Transverse colon (tissue), 4 donors: ENCODE data around the gene CBL. TPM values are rescaled to one million over a fixed set of nuclear protein-coding genes. Genes with fewer than 3 reads are reported as not detected.

ENCODE experiments used
- DNase-seq: peaks from one replicate; pipeline ENCODE4 v3.0.0-alpha.2; 2019
- H3K27ac ChIP-seq, 4 donors: fragments of 200-600 bp; sonication (generic); 2 replicates each; pipeline ENCODE4 v1.5.1; 2016 to 2018; ENCODE audit warnings: inconsistent platforms in 4 of 4
- H3K27me3 ChIP-seq: fragments of 200-600 bp; sonication (generic); 2 replicates; pipeline ENCODE4 v1.5.1; 2017; ENCODE audit warnings: inconsistent platforms
- H3K36me3 ChIP-seq, 4 donors: fragments of 200-600 bp; sonication (generic); 2 replicates each; pipeline ENCODE4 v1.5.1; 2017 to 2019; ENCODE audit warnings: inconsistent platforms in 4 of 4
- H3K4me1 ChIP-seq, 4 donors: fragments of 200-600 bp; sonication (generic); 2 replicates each; pipeline ENCODE4 v1.5.1; 2017 to 2020; ENCODE audit warnings: inconsistent platforms in 4 of 4
- H3K4me3 ChIP-seq, 4 donors: fragments of 200-600 bp; sonication (generic); 1 replicate in 1 of 4; 2 replicates in 3 of 4; pipeline versions ENCODE4 v1.5.1 to v1.6.1; 2017 to 2019; ENCODE audit warnings: inconsistent platforms in 4 of 4
- H3K9me3 ChIP-seq, 2 donors: fragments of 200-600 bp; sonication (generic); 2 replicates each; pipeline ENCODE4 v1.5.1; 2017 to 2019; ENCODE audit warnings: inconsistent platforms in 2 of 2
- EP300 ChIP-seq: sonication (generic); formaldehyde crosslinking; IDR thresholded peaks from one replicate; pipeline ENCODE4 v1.6.1; 2017; ENCODE audit warnings: antibody characterized with exemption, low read depth
- POLR2A ChIP-seq: fragments of 450-650 bp; IDR thresholded peaks from one replicate; pipeline ENCODE4 v1.6.1; 2016; ENCODE audit warnings: antibody characterized with exemption, mild to moderate bottlenecking, moderate library complexity
- POLR2AphosphoS5 ChIP-seq, 3 donors: sonication (generic); formaldehyde crosslinking; IDR thresholded peaks; one replicate each; pipeline ENCODE4 v1.6.1; 2016; ENCODE audit warnings: antibody characterized with exemption in 3 of 3
- WGBS, 2 donors: methylation state at CpG; one replicate each; pipeline ENCODE4 v1.1.5; 2018; ENCODE audit warnings: low coverage in 1 of 2; 5-methylcytosine and 5-hydroxymethylcytosine counted together
- in situ Hi-C, 4 donors: fragments of 200-750 bp; cut with MboI; loops; one replicate each; pipeline versions ENCODE4 v1.15.0 to v1.15.1; 2017; ENCODE audit warnings: low sequenced_read_pairs in 3 of 4, low pct_ligation_motif_present in 1 of 4, low pct_unique_long_range_greater_than_20kb in 1 of 4
- intact Hi-C: fragments of 100-400 bp; cut with DNase I; formaldehyde crosslinking; loops from one replicate; pipeline ENCODE4 v1.15.1; 2023; ENCODE audit warnings: low total_unique reads
- total RNA-seq, 4 donors: library from RNA; depleted of rRNA; stranded (reverse); fragments of >200 nt; gene quantifications; one replicate each; pipeline ENCODE4 v1.1.0, GENCODE V29; 2016
- TF ChIP-seq, protein P1 (sequence below), 5 experiments: fragments of 200-600 bp in 3 of 5; fragments of 450-650 bp in 2 of 5; sonication (generic) in 3 of 5; IDR thresholded peaks; 1 replicate in 2 of 5; 2 replicates in 3 of 5; pipeline ENCODE4 v1.5.1; 2016 to 2017; ENCODE audit warnings: antibody characterized with exemption in 5 of 5, inconsistent platforms in 3 of 5, mild to moderate bottlenecking in 2 of 5, moderate library complexity in 1 of 5

Gene CBL
- total RNA-seq, 4 donors from 2014 or later = 6.8 to 18.7 (median 12.4) TPM

DNA sequence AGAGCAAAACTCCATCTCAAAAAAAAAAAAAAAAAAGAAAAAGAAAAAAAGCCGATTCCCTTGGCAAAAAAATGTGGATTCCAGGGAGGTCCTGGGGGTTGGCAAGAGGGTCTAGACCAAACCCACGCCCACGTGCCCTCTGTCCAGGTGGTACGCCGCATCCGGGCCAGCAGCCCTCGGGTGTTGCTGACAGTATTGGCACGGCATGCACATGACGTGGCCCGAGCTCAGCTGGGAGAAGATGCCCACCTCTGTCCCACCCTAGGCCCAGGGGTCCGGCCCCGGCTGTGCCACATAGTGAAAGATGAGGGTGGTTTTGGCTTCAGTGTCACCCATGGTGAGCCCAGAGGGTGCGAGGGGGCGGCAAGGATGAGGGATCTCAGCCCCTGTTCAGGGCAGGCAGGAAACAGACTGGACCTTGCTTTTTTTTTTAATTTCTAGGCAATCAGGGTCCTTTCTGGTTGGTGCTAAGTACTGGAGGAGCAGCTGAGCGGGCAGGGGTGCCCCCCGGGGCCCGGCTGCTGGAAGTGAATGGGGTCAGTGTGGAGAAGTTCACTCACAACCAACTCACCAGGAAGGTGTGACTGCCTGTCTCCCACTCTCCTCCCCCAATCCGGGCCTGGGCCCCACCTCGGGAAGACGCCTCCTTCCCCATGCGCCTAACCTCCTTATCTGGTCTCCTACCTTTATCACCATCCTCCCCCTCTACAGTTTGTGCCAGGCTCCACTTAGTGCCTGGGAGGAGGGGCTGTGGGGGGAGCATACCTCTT, 18.8 kb upstream of the CBL start:
- peaks cover 0 to 22% (median 5%) of the 10 kb centered on the region in 4 donors for H3K4me1 ChIP-seq
- H3K4me3 ChIP-seq = no peak overlapping the region
- H3K27me3 ChIP-seq = no peaks in the 10 kb centered on the region
- WGBS, 2 donors = 79 to 89% methylated on average over 7 to 21 of the region's 21 CpGs
- H3K9me3 ChIP-seq = no peaks in the 10 kb centered on the region
- TF ChIP-seq POLR2A (no peak), EP300 (no peak), POLR2AphosphoS5 (IDR thresholded peaks at IDR 0.05) (no peak)
- TF ChIP-seq, protein P1, sequence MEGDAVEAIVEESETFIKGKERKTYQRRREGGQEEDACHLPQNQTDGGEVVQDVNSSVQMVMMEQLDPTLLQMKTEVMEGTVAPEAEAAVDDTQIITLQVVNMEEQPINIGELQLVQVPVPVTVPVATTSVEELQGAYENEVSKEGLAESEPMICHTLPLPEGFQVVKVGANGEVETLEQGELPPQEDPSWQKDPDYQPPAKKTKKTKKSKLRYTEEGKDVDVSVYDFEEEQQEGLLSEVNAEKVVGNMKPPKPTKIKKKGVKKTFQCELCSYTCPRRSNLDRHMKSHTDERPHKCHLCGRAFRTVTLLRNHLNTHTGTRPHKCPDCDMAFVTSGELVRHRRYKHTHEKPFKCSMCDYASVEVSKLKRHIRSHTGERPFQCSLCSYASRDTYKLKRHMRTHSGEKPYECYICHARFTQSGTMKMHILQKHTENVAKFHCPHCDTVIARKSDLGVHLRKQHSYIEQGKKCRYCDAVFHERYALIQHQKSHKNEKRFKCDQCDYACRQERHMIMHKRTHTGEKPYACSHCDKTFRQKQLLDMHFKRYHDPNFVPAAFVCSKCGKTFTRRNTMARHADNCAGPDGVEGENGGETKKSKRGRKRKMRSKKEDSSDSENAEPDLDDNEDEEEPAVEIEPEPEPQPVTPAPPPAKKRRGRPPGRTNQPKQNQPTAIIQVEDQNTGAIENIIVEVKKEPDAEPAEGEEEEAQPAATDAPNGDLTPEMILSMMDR (IDR thresholded peaks at IDR 0.05) = no peak
- in situ Hi-C loops (no loop called here), intact Hi-C loops (no loop called here)
- no peaks in the 10 kb centered on the region for H3K36me3 ChIP-seq
- no peak for DNase-seq
- no peak overlapping the region for H3K27ac ChIP-seq

DNA sequence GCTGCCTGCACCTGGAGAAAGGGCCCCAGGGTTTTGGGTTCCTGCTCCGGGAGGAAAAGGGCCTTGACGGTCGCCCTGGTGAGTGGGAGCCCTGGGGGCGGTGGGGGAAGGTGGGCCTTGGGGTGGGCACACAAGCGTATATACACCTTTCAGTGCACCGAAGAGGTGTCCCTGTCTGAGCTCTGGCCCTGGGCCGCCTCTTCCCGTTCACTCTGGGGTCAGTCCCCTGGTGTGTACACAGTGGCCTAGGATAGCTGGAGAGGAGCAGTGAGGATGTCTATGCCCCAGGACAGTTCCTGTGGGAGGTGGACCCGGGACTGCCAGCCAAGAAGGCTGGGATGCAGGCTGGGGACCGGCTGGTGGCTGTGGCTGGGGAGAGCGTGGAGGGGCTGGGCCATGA, 18.1 kb upstream of the CBL start:
- Histone ChIP-seq H3K27me3 (no peaks in the 10 kb centered on the region), H3K27ac (no peak overlapping the region), H3K4me3 (no peak overlapping the region), H3K4me1 (peaks cover 0 to 22% (median 5%) of the 10 kb centered on the region in 4 donors), H3K9me3 (no peaks in the 10 kb centered on the region), H3K36me3 (no peaks in the 10 kb centered on the region)
- no peak for DNase-seq
- in situ Hi-C loops = no loop called here
- 82% methylated on average over 11 of the region's 11 CpGs; no CpG with 5 or more reads in 1 of the 2 donors for WGBS, 2 donors
- intact Hi-C loops = no loop called here
- TF ChIP-seq EP300 = no peak
- TF ChIP-seq, protein P1 (IDR thresholded peaks at IDR 0.05) = no peak
- no peak for TF ChIP-seq POLR2A
- no peak for TF ChIP-seq POLR2AphosphoS5 (IDR thresholded peaks at IDR 0.05)

DNA sequence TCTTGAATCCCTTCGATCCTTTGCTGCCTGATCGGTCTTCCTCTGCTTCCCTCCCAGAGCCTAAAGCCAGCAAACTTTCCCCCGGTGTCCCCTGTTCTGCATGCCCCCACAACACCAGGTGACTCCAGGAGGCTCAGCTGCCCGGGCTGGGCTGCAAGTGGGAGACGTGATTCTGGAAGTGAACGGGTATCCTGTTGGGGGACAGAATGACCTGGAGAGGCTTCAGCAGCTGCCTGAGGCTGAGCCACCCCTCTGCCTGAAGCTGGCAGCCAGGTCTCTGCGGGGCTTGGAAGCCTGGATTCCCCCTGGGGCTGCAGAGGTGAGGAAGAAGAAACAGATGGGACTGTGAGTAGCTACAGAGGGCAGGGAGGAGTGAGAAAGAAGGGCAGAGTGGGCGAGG, 17.3 kb upstream of the CBL start:
- no peak overlapping the region for H3K27ac ChIP-seq
- TF ChIP-seq POLR2A (no peak), POLR2AphosphoS5 (IDR thresholded peaks at IDR 0.05) (no peak)
- H3K4me1 ChIP-seq = peaks cover 0 to 22% (median 5%) of the 10 kb centered on the region in 4 donors
- in situ Hi-C loops (no loop called here), intact Hi-C loops (no loop called here)
- no peaks in the 10 kb centered on the region for H3K9me3 ChIP-seq
- no peak for DNase-seq
- no peaks in the 10 kb centered on the region for H3K36me3 ChIP-seq
- 88 to 90% methylated on average over 2 to 8 of the region's 8 CpGs for WGBS, 2 donors
- H3K27me3 ChIP-seq = no peaks in the 10 kb centered on the region
- H3K4me3 ChIP-seq = no peak overlapping the region

DNA sequence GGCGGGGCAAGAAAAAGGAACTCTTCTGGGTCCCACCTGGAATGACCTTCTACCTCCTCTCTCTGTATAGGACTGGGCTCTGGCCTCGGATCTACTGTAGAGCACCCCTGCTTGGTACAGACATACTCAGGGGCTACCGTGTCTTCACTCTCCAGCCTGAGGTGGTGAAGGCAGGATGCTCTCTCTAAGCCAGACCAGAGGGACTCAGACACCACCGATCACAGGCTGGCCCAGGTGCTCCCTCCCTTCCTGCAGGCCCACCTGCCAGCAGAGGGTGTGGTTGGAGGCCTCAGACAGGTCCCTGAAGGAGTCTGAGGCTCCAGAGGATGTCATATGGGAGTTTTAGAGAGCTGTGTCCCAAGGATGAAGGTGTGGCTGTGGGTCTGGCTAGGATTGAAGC, 16.7 kb upstream of the CBL start:
- in situ Hi-C loops = no loop called here
- H3K27me3 ChIP-seq = no peaks in the 10 kb centered on the region
- intact Hi-C loops = no loop called here

More for the DNA sequence above, 16.7 kb upstream of the CBL start:
- WGBS, 2 donors = 73 to 80% methylated on average over 1 to 4 of the region's 4 CpGs
- Histone ChIP-seq H3K9me3 (no peaks in the 10 kb centered on the region), H3K36me3 (no peaks in the 10 kb centered on the region), H3K27ac (no peak overlapping the region), H3K4me1 (peaks cover 0 to 22% (median 5%) of the 10 kb centered on the region in 4 donors), H3K4me3 (no peak overlapping the region)
- TF ChIP-seq POLR2AphosphoS5 (IDR thresholded peaks at IDR 0.05) (no peak), POLR2A (no peak), EP300 (no peak)
- TF ChIP-seq, protein P1 (IDR thresholded peaks at IDR 0.05) = no peak
- DNase-seq = no peak
